GM12878 (cell line): ENCODE measurements around the gene JPT1. TPM values are rescaled to one million over a fixed set of nuclear protein-coding genes. Genes with fewer than 3 reads are reported as not detected.
"Not testable (repeated sequence)": the region's sequence is repeated elsewhere in the genome, so short reads cannot be mapped to it uniquely, and the experiment has no call there.

Experiments used
- ATAC-seq: fragments of 200-7000 bp; cut with Tn5 transposase; 3 replicates; pipeline ENCODE4 v1.9.1; 2020; ENCODE audit warnings: mild to moderate bottlenecking, moderate library complexity
- BruUV-seq: library from RNA; stranded (reverse); fragments of 400-500 nt; replicated peaks from 2 replicates; lab custom pipeline; 2021; lab: Mats Ljungman, UMichigan
- CTCF ChIA-PET: fragments of 300-600 bp; sonication (Branson Sonifier 250); formaldehyde crosslinking; extraction: SDS; loops from one replicate; lab custom pipeline; 2021; ENCODE audit warnings: inconsistent platforms; lab: Yijun Ruan, JAX
- POLR2A ChIA-PET: fragments of 350-600 bp; formaldehyde crosslinking; extraction: SDS; loops from one replicate; lab custom pipeline; 2021; ENCODE audit warnings: inconsistent platforms; lab: Charles Lee
- RAD21 ChIA-PET: fragments of 300-600 bp; sonication (Branson Sonifier 250); formaldehyde crosslinking; loops from one replicate; lab custom pipeline; 2023; ENCODE audit warnings: antibody characterized with exemption; ENCODE audit not compliant: unreplicated experiment; lab: Charles Lee
- SMC1A ChIA-PET: fragments of 300-600 bp; sonication (Branson Sonifier 250); formaldehyde crosslinking; loops from one replicate; lab custom pipeline; 2023; ENCODE audit not compliant: unreplicated experiment, uncharacterized antibody; lab: Charles Lee
- DNase-seq: peaks from one replicate; pipeline ENCODE4 v3.0.0-alpha.2; 2011; ENCODE audit warnings: low read depth, low spot score
- FAIRE-seq: peaks from 3 replicates; lab custom pipeline; 2011; peaks lifted over from hg19 to GRCh38; lab: Jason Lieb, UNC
- H2AFZ ChIP-seq: 2 replicates; pipeline ENCODE4 v1.6.0; 2011; ENCODE audit warnings: low read depth, low read length, control low read depth; ENCODE audit not compliant: control insufficient read depth
- H3K27ac ChIP-seq: 2 replicates; pipeline ENCODE4 v1.5.1; 2011; ENCODE audit warnings: control low read depth; ENCODE audit not compliant: control insufficient read depth, insufficient read depth
- H3K27me3 ChIP-seq, 2 experiments: replicated peaks in 1 of 2; 2 replicates each; pipeline versions ENCODE4 v1.6.0 to v1.6.1; 2011; ENCODE audit warnings: low read length in 1 of 2; ENCODE audit not compliant: control insufficient read depth in 2 of 2, insufficient read depth in 2 of 2
- H3K36me3 ChIP-seq, 2 experiments: 2 replicates each; pipeline ENCODE4 v1.5.1; 2011; ENCODE audit warnings: low read length in 1 of 2; ENCODE audit not compliant: control insufficient read depth in 2 of 2, insufficient read depth in 2 of 2
- H3K4me1 ChIP-seq: 2 replicates; pipeline ENCODE4 v1.6.1; 2011; ENCODE audit warnings: mild to moderate bottlenecking, low read length, moderate library complexity, mixed read lengths; ENCODE audit not compliant: control insufficient read depth, insufficient read depth
- H3K4me2 ChIP-seq: 2 replicates; pipeline ENCODE4 v1.6.0; 2011; ENCODE audit warnings: control low read depth; ENCODE audit not compliant: control insufficient read depth, insufficient read depth
- H3K4me3 ChIP-seq: fragments of 200-600 bp; sonication (generic); 2 replicates; pipeline ENCODE4 v1.5.1; 2016
- H3K79me2 ChIP-seq: 2 replicates; pipeline ENCODE4 v1.6.0; 2011; ENCODE audit warnings: low read length; ENCODE audit not compliant: control insufficient read depth, insufficient read depth
- H3K9ac ChIP-seq: 2 replicates; pipeline ENCODE4 v1.8.0; 2011; ENCODE audit warnings: low read length, control low read depth, mixed read lengths; ENCODE audit not compliant: control insufficient read depth, insufficient read depth
- H3K9me3 ChIP-seq: replicated peaks from 3 replicates; pipeline ENCODE4 v1.5.1; 2011; ENCODE audit warnings: mild to moderate bottlenecking, low read length; ENCODE audit not compliant: control insufficient read depth, insufficient read depth
- H4K20me1 ChIP-seq: 2 replicates; pipeline ENCODE4 v1.6.0; 2011; ENCODE audit not compliant: control insufficient read depth, insufficient read depth
- BHLHE40 ChIP-seq, 2 experiments: fragments of 450-650 bp in 1 of 2; IDR thresholded peaks; 2 replicates each; pipeline ENCODE4 v1.6.1; 2011 to 2017; ENCODE audit warnings: low read depth in 2 of 2, borderline replicate concordance in 1 of 2, improper control_type of control experiment in 1 of 2, low read length in 1 of 2, mild to moderate bottlenecking in 1 of 2
- NRF1 ChIP-seq: conservative IDR thresholded peaks from 2 replicates; pipeline ENCODE4 v1.6.1; 2011; ENCODE audit warnings: mild to moderate bottlenecking, low read depth, low read length, improper control_type of control experiment
- SIX5 ChIP-seq: IDR thresholded peaks from 2 replicates; pipeline ENCODE4 v1.6.1; 2011; ENCODE audit warnings: mild to moderate bottlenecking, low read depth, low read length, moderate library complexity; ENCODE audit not compliant: severe bottlenecking
- STAT3 ChIP-seq: IDR thresholded peaks from 2 replicates; pipeline ENCODE4 v1.6.1; 2011; ENCODE audit warnings: low read depth, low read length, improper control_type of control experiment
- WGBS: methylation state at CpG from one replicate; pipeline ENCODE4 v1.1.6; 2016; ENCODE audit warnings: low lambda C conversion rate; ENCODE audit not compliant: insufficient replicate concordance, insufficient coverage; ENCODE audit errors: missing lambda C conversion rate; 5-methylcytosine and 5-hydroxymethylcytosine counted together
- in situ Hi-C: fragments of 300-500 bp; cut with MboI; formaldehyde crosslinking; loops from 9 replicates; pipeline ENCODE4 v1.14.3; 2018; ENCODE audit warnings: mixed read lengths
- intact Hi-C: fragments of 100-400 bp; cut with micrococcal nuclease; formaldehyde crosslinking; loops from one replicate; pipeline ENCODE4 v1.14.2; 2022; ENCODE audit not compliant: unreplicated experiment
- polyA plus RNA-seq, 11 experiments: library from polyadenylated mRNA; depleted of rRNA in 4 of 11; unstranded in 6 of 11; stranded (reverse) in 5 of 11; fragments of >200 nt; fragmentation: Nextera tagmentation in 4 of 11; fragmentation: Illumina TruSeq in 1 of 11; extraction: Ambion mirVana in 4 of 11; extraction: Trizol in 1 of 11; gene quantifications; 1 replicate in 1 of 11; 2 replicates in 10 of 11; pipeline versions ENCODE4 v1.2.1 to v1.2.3, GENCODE V29; 2011 to 2016; ENCODE audit warnings: inconsistent platforms in 2 of 11, missing spikeins in 2 of 11, low read depth in 1 of 11
- total RNA-seq, 4 experiments: library from RNA; depleted of rRNA in 3 of 4; stranded (reverse); fragments of >200 nt in 3 of 4; fragmentation: Illumina TruSeq in 1 of 4; extraction: Trizol in 1 of 4; gene quantifications; 2 replicates each; pipeline versions ENCODE4 v1.2.1 to v1.2.3, GENCODE V29; 2013 to 2021

The JPT1 gene
- total and polyA plus RNA-seq, 10 of the 15 experiments (the other 5 are each of a cell fraction or from before 2014, with no cell fraction given) = 79.7 to 651 (median 323) TPM

DNA sequence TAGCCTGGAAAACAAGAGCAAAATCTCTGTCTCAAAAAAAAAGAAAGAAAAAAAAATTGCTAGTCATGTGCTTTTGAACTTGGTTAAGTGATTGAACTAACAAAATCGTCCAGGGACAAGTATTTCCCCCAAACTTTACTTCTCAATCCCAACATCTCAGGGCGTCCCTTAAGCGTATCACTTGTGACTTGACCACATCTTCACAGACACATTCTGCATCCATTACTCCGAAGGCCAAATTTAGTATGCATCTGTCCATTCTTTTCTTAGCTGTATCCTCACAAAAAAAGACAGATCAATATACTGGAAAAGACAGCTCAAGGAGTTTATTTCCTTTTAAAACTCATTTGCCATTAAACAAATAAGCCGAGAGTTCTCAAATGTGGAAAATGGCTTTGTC, 5.9 kb upstream of the JPT1 start:
- no peaks in the 10 kb centered on the region for H3K79me2 ChIP-seq
- no peak for DNase-seq
- intact Hi-C loops (no loop called here), in situ Hi-C loops (no loop called here)
- H3K27ac ChIP-seq = no peak overlapping the region
- H3K27me3 ChIP-seq = no peaks in the 10 kb centered on the region
- H3K4me3 ChIP-seq = no peak overlapping the region
- H4K20me1 ChIP-seq = no peaks in the 10 kb centered on the region
- SMC1A ChIA-PET = interaction anchor here (1.1 to 1.5 kb wide), 3 partner anchors 12 to 15 kb away, joined by 3 to 4 read pairs (median 3); no protein-coding TSS in a partner anchor
- H3K9me3 ChIP-seq = no peaks in the 10 kb centered on the region
- BruUV-seq = no TSS peak
- H3K9ac ChIP-seq = no peak overlapping the region
- H3K4me1 ChIP-seq = peaks cover under 1% of the 10 kb centered on the region
- ATAC-seq = no peak
- H2AFZ ChIP-seq = no peak overlapping the region
- H3K4me2 ChIP-seq = no peak overlapping the region
- CTCF ChIA-PET = no interaction called here
- H3K36me3 ChIP-seq = no peaks in the 10 kb centered on the region
- POLR2A ChIA-PET = no interaction called here
- FAIRE-seq = no peak
- 79% methylated on average over 5 of the region's 5 CpGs for WGBS
- RAD21 ChIA-PET = no interaction called here
- TF ChIP-seq SIX5 (no peak), STAT3 (no peak), BHLHE40 (IDR thresholded peaks at IDR 0.05; ENCODE audit: borderline replicate concordance in 1 of 2, low read depth in 2 of 2, low read length in 1 of 2) (no peak)
- TF ChIP-seq, all 136 proteins: peak for 0

DNA sequence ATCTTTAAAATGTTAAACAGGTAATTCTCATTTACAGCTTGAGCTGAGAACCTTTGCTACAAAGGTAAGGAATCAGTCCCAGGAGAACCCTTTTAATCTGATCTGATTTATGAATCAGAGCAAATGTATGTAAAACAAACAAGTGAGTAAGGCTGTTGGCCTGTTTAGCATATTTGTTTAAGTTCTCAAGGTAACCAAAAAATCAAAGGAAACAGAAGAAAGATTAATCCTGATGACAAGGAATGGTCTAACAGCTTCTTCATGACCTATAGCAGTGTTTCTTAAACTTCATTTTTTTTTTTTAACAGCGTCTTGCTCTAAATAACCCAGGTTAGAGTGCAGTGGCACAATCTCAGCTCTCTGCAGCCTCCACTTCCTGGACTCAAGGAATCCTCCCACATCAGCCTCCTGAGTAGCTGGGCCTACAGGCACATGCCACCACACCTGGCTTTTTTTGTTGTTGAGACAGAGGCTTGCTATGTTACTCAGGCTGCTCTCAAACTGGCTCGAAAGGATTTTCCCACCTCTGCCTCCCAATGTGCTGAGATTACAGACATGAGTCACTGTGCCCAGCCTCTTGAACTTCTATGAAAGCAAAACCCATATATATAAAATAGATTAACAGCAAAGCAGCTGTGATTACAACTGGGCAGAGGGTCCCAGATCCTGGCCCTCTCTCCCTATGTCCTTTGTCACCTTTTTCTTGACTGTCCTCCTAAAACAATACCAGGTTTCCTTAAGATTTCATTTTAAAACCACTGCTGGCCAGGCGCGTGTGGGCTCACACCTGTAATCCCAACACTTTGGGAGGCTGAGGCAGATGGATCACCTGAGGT, 5.1 kb upstream of the JPT1 start:
- intact Hi-C loops (no loop called here), in situ Hi-C loops (no loop called here)
- H3K4me1 ChIP-seq = peaks cover 6% of the 10 kb centered on the region
- H3K79me2 ChIP-seq = no peaks in the 10 kb centered on the region
- H3K4me3 ChIP-seq = no peak overlapping the region
- no peak overlapping the region for H3K27ac ChIP-seq
- ChIA-PET RAD21 (interaction anchor here (0.9 kb wide), 1 partner anchor 42 kb away, joined by 4 read pairs; no protein-coding TSS in a partner anchor), POLR2A (interaction anchor here (0.6 kb wide), 1 partner anchor 53 kb away, joined by 4 read pairs; no protein-coding TSS in a partner anchor), SMC1A (interaction anchor here (0.8 to 1.5 kb wide), 5 partner anchors 9 to 14 kb away, joined by 3 to 4 read pairs (median 3); no protein-coding TSS in a partner anchor), CTCF (interaction anchor here (0.6 to 2.5 kb wide), 6 partner anchors 12 to 244 kb away, joined by 3 to 10 read pairs (median 3); no protein-coding TSS in a partner anchor)
- ATAC-seq = no peak
- no peaks in the 10 kb centered on the region for H4K20me1 ChIP-seq
- 63% methylated on average over 4 of the region's 4 CpGs for WGBS
- no TSS peak for BruUV-seq
- H3K9me3 ChIP-seq = no peaks in the 10 kb centered on the region
- no peak for FAIRE-seq
- no peaks in the 10 kb centered on the region for H3K36me3 ChIP-seq
- H3K4me2 ChIP-seq = no peak overlapping the region
- H3K27me3 ChIP-seq = no peaks in the 10 kb centered on the region
- DNase-seq = no peak
- no peak overlapping the region for H3K9ac ChIP-seq
- H2AFZ ChIP-seq = no peak overlapping the region
- no peak for TF ChIP-seq NRF1

GRCh38 chr17:75158480-75158879, 4.2 kb upstream of the JPT1 start:
- H3K4me1 ChIP-seq, H3K9me3 ChIP-seq, DNase-seq, FAIRE-seq, H3K9ac ChIP-seq, H3K79me2 ChIP-seq, H4K20me1 ChIP-seq, BruUV-seq, H2AFZ ChIP-seq, ATAC-seq, in situ Hi-C loops, RAD21 ChIA-PET, H3K4me2 ChIP-seq, intact Hi-C loops, H3K27me3 ChIP-seq, H3K4me3 ChIP-seq, H3K36me3 ChIP-seq, SMC1A ChIA-PET, H3K27ac ChIP-seq: not testable (repeated sequence)
- CTCF ChIA-PET = interaction anchor here (1.2 to 2.5 kb wide), 2 partner anchors 13 to 42 kb away, joined by 3 to 10 read pairs; no protein-coding TSS in a partner anchor
- 99% methylated on average over 8 of the region's 8 CpGs for WGBS
- POLR2A ChIA-PET = interaction anchor here (0.7 kb wide), 2 partner anchors 15 to 528 kb away, joined by 3 to 6 read pairs; no protein-coding TSS in a partner anchor
